NCI-H187 (cell line): ENCODE data around the gene CYB561.

Source experiments
- DNase-seq, 2 experiments: peaks; one replicate each; lab custom pipeline; 2025; lab: John Stamatoyannopoulos, UW

Gene CYB561

GRCh38 chr17:63433746-63434591 is 12.1 kb downstream of the CYB561 start:
- no peak for DNase-seq

GRCh38 chr17:63431939-63432804 is 13.9 kb downstream of the CYB561 start:
- no peak for DNase-seq

DNA sequence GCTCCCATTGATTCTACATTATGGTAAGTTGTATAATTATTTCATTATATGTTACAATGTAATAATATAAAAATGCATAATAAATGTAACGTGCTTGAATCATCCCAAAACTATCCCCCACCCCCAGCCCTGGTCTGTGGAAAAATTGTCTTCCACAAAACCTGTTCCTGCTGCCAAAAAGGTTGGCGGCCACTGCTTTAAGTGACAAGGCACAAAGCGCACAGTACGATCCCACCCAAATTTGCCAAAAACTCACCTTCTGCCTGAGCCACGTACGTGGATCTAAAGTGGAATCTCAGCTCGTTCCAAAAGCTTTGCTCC is 14.5 kb downstream of the CYB561 start:
- no peak for DNase-seq

GRCh38 chr17:63430223-63430622 is 15.9 kb downstream of the CYB561 start:
- DNase-seq = no peak

DNA sequence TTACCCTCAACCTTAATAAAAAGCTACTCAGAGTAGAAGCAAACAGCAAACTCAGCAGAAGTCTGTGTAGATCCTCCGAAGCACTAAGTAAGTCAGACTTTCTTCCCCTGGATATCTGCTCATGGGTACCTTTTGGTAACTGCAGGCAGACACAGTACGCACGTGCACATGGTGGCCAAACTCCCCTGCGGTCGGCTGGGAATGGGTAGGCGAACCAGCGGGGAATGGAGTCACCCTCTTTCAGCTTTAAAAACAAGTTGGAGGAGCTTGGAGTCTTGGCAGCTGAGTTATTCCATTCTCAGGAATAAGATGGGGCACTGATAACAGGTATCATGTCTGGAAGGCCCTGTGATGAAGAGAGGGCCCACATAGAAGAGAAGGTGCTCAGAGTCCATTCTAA is 16.3 kb downstream of the CYB561 start:
- no peak for DNase-seq

- DNase-seq = no peak
Observed at GRCh38 chr17:63426917-63427308, 19.2 kb downstream of the CYB561 start.

DNA sequence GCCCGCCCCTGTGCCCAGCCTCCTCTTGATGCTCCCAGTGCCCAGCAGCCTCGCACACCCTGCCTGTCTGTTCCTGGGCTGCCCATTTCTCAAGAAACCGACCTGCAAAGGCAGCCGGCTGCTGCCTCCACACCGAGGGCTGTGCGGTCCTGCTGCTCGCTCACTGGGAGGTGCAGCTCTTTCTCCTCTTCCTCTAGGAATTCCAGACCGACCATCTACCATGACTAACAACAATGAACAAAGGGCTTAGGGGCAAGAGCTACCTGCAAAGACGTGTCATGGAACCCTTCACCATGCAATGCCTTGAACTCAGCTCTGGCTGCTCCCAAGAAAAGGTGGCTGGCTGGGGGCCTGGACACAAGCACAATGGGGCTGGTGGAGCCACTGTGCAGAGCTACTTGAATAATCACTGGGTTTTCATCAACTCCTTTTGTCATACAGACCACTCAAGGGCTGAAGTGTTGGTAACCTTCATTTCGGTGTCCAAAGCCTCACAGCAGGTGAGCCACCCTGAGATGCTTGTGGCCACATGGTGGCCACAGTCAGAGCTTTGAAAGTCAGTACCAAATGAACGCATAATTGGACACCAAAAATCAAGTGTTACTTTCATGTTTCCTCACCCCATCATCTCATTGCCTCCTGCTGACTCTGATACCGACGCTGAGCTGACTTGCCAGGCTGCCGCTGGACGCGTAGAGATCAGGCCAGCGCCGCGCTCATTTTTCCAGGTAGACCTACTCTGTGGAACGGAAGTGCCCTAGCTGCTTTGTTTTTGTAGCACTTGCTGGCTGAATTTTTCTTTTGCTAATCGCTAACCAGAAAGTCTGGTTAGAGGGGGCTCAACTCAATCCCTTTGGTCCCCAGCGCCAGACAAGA is 19.8 kb downstream of the CYB561 start:
- no peak for DNase-seq

GRCh38 chr17:63425483-63425882 is 20.6 kb downstream of the CYB561 start:
- DNase-seq = peak in 1 of 2 experiments; percentile 29

- DNase-seq = no peak
Observed at GRCh38 chr17:63423963-63424362, 22.1 kb downstream of the CYB561 start.

DNA sequence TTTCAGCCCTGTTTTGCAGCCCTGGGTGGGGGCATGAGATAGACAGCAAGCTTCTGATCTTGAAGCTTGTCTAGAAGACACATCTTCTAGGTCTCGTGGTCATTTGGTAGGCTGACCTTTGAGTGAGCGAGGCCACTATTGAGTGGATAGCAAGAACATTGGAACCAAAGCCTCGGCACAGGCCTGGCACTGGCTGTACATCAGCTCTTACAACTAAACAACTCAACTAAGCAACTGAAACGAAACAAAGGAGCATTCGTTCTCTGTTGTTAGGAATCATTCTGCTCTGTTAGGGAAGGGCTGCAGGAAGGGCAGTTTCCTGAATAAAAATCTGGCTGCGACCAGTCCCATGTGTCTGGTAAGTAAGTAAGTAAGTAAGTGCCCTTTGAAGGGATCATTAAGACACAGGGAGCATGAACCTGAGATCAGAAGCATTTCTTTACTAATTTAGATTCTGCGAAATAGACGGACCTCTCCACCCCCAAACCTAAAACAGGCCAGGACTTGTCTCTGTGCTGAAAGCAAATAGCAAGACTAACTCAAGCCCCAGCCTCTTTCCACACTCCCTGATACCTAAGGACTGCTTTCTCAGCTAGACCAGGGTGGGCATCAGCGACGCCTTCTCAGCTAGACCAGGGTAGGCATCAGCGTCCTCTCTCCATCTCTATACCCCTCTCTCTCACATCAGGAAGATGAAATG is 22.7 kb downstream of the CYB561 start:
- DNase-seq = no peak

DNA sequence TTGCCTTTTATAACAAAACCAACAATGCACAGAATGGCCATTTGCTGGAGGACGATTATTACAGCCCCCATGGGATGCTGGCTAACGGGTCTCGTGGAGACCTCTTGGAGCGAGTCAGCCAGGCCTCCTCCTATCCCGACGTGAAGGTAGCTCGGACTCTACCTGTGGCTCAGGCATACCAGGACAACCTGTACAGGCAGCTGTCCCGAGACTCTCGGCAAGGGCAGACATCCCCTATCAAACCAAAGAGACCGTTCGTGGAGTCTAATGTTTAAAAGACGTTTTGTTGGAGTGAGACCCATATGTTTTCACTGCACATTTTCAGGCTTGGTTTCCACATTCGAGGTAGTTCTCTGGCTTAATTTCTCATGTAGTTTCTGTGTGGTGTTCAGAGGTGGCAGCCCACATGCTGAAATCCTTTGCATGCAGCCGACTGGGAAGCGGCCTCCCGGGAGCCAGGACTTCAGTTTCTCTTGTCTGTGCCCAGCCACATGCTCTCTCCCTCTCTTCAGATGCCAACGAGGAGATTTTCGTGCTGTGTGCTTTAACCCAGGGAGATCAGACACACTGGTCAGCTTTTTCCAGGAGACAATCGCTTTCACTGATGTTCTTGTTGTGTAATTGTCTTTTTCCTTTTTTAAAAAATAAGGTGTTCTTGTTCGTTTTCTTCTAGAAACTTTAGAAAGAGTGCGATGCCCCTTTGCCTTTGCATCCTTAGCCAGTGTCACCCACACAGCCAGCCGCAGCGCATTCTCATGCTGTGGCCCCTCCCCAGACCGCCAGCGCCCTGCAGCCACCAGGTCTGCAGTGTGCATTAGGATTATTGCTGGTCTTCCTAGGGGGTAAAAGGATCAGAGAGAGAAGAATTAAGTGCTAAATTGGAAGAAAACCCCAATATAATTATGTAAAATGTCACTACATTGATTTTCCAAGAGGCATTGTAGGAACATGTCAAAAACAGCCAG is 24.1 kb downstream of the CYB561 start:
- no peak for DNase-seq

DNA sequence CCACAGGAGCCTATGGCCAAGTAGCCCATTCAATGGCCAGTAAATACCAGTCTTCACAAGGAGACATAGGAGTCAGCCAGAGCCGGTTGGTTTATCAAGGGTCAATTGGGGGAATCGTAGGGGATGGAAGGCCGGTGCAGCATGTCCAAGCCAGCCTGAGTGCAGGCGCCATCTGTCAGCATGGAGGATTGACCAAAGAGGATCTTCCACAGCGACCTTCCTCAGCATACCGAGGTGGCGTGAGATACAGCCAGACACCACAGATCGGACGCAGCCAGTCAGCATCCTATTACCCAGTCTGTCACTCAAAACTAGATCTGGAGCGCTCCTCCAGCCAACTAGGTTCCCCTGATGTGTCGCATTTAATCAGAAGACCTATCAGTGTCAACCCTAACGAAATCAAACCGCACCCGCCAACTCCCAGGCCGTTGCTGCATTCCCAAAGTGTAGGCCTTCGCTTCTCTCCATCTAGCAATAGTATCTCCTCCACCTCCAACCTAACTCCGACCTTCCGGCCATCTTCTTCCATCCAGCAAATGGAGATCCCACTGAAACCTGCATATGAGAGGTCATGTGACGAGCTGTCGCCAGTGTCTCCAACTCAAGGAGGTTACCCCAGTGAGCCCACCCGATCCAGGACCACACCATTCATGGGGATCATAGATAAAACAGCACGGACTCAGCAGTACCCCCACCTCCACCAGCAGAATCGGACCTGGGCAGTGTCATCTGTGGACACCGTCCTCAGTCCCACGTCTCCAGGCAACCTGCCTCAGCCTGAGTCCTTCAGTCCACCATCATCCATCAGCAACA is 25.0 kb downstream of the CYB561 start:
- no peak for DNase-seq

DNA sequence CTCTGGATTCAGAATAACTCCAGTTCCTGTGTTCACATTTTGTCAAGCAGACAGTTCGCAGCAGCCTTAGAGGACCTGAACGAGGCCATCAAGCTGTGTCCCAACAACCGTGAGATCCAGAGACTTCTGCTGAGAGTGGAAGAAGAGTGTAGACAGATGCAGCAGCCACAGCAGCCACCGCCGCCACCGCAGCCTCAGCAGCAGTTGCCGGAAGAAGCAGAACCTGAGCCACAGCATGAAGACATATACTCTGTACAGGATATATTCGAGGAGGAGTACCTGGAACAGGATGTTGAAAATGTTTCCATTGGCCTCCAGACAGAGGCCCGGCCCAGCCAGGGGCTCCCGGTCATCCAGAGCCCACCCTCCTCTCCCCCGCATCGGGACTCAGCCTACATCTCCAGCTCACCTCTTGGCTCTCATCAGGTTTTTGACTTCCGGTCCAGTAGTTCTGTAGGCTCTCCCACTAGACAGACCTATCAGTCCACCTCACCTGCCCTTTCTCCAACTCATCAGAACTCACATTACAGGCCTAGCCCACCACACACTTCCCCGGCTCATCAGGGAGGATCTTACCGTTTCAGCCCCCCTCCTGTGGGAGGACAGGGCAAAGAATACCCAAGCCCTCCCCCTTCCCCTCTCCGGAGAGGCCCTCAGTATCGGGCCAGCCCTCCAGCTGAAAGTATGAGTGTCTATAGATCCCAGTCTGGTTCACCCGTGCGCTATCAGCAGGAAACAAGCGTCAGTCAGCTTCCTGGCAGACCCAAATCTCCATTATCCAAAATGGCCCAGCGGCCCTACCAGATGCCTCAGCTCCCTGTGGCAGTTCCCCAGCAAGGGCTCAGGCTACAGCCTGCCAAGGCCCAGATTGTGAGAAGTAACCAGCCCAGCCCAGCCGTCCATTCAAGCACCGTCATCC is 25.9 kb downstream of the CYB561 start:
- DNase-seq = no peak

GRCh38 chr17:63419398-63419797 is 26.7 kb downstream of the CYB561 start:
- DNase-seq = no peak

DNA sequence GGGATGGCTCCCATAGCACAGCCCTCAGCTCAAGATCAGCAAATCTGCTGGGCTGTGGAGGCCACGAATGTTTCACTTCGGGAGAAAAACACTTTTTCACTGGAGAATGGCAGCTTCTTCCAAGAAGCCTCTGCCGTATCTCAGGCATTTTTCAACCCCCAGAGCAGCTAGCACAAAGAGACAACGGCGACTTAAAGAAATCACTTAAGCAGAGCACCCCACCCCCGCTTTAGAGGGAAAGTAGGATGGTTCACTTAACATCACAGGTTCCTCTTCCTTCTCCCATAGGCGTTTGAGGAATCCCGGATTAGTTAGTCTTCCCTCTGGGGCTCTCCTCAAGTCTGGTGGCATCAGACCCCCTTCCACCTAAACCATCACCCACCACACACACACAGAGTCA is 27.6 kb downstream of the CYB561 start:
- no peak for DNase-seq

GRCh38 chr17:63414222-63414621 is 31.9 kb downstream of the CYB561 start:
- DNase-seq = no peak

- DNase-seq = no peak
Observed at GRCh38 chr17:63413128-63413527, 33.0 kb downstream of the CYB561 start.

GRCh38 chr17:63412234-63412633 is 33.9 kb downstream of the CYB561 start:
- DNase-seq = no peak
